ENCODE results near the gene KRT77.

Gene KRT77

GRCh38 chr12:52663420-52663819 is 39.9 kb downstream of the KRT77 start:
- no peak for ATAC-seq
- Mint-ChIP-seq H3K27ac (no peak overlapping the region), H3K27me3 (peaks cover 32% of the 10 kb centered on the region), H3K4me1 (no peaks in the 10 kb centered on the region), H3K9me3 (no peaks in the 10 kb centered on the region), H3K4me3 (no peak overlapping the region), H3K36me3 (no peaks in the 10 kb centered on the region)

DNA sequence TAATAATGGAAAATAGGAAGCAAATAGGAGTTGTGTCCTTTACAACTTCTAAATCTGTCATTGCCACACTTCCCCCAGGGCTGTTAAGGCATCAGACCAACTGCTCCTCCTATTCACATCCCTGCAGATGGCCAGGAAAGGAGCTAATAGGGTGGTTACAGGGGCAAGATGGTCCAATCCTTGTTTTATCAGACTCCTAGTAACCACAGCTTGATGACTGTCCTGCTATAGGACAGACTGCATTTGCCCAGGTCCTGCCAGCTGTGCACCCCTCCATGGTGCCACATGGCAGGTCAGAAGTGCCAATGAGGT is 40.5 kb downstream of the KRT77 start:
- Mint-ChIP-seq H3K27me3 (peaks cover 38% of the 10 kb centered on the region), H3K27ac (no peak overlapping the region)

DNA sequence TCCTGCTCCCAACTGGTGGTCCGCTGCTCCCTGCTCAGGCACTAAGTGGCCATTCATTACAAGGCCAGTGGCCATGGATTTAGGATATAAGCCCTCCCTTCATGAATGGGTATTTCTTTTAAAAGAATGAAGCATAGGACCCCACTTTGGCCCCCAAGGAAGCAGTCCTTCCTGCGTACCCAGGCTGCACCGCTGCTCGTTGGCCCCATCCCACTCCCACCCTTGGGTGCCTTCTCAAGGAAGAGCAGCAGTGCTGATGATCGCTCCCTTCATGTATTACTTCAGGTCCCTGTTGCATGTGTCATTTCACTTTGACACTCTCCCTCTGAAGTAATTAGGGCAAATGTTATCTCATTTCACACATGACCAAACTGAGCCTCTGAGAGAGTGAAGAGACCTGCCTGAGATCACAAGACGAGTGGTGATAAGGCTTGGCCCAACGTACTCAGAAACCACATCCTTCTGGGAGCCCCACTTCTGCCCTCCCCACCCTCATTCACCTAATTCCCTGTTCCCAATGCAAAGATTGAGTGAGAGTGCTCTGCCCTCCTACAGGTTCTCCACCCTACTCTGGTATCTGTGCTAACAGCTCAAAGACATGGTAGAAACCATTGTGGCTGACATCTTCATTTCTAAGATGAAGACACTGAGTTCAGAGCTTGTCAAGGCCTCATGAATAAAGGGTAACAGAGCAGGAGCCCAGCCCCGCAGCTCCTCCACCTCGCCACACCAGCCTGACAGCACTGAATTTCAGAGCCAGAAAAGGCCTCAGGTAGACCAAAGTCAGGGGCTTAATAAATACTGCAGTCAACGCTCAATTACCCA is 41.0 kb downstream of the KRT77 start:
- no peak for ATAC-seq
- H3K27ac Mint-ChIP-seq, result no peak overlapping the region
- no peaks in the 10 kb centered on the region for H3K9me3 Mint-ChIP-seq
- H3K4me3 Mint-ChIP-seq, result no peak overlapping the region
- H3K4me1 Mint-ChIP-seq, result no peaks in the 10 kb centered on the region
- H3K36me3 Mint-ChIP-seq, result no peaks in the 10 kb centered on the region
- H3K27me3 Mint-ChIP-seq, result peaks cover 43% of the 10 kb centered on the region

More for the DNA sequence above, 40.5 kb downstream of the KRT77 start:
- ATAC-seq, result no peak
- Mint-ChIP-seq H3K36me3 (no peaks in the 10 kb centered on the region), H3K4me1 (no peaks in the 10 kb centered on the region), H3K4me3 (no peak overlapping the region), H3K9me3 (no peaks in the 10 kb centered on the region)

- Mint-ChIP-seq H3K27me3 (peaks cover 45% of the 10 kb centered on the region), H3K27ac (no peak overlapping the region), H3K4me1 (no peaks in the 10 kb centered on the region), H3K36me3 (no peaks in the 10 kb centered on the region), H3K9me3 (no peaks in the 10 kb centered on the region), H3K4me3 (no peak overlapping the region)
- no peak for ATAC-seq
Observed at GRCh38 chr12:52661668-52662067, 41.7 kb downstream of the KRT77 start.

GRCh38 chr12:52660934-52661499 is 42.3 kb downstream of the KRT77 start:
- Mint-ChIP-seq H3K36me3 (no peaks in the 10 kb centered on the region), H3K4me1 (no peaks in the 10 kb centered on the region), H3K9me3 (no peaks in the 10 kb centered on the region), H3K27me3 (peaks cover 47% of the 10 kb centered on the region), H3K4me3 (no peak overlapping the region), H3K27ac (no peak overlapping the region)
- ATAC-seq, result no peak

GRCh38 chr12:52659951-52660350 is 43.4 kb downstream of the KRT77 start:
- Mint-ChIP-seq H3K36me3 (no peaks in the 10 kb centered on the region), H3K27me3 (peaks cover 57% of the 10 kb centered on the region), H3K4me3 (no peak overlapping the region), H3K9me3 (no peaks in the 10 kb centered on the region), H3K4me1 (no peaks in the 10 kb centered on the region), H3K27ac (no peak overlapping the region)
- no peak for ATAC-seq

GRCh38 chr12:52659395-52659794 is 43.9 kb downstream of the KRT77 start:
- Mint-ChIP-seq H3K4me3 (no peak overlapping the region), H3K27ac (no peak overlapping the region), H3K27me3 (peaks cover 63% of the 10 kb centered on the region), H3K4me1 (no peaks in the 10 kb centered on the region), H3K36me3 (no peaks in the 10 kb centered on the region), H3K9me3 (no peaks in the 10 kb centered on the region)
- ATAC-seq, result peak; percentile 32

DNA sequence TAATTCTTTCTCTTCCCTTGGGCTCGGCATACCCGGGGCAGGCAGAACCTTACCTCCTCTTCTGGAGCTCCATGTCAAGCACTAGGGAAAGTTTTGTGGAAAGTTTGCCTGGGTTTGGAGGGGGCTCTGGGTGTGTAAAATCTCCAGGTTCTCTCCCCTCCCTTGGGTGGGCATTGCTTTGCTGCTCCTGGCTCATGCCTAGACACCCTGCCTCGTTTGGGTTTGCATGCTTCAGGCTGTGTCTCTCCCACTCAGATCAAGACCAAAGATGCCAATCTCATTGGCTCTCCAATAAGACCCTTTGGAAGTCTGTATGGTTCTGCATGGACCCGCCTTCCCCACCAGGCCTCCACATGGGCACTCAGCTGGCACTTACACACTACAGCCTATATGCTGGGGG is 45.1 kb downstream of the KRT77 start:
- Mint-ChIP-seq H3K27me3 (peaks cover 54% of the 10 kb centered on the region), H3K9me3 (no peaks in the 10 kb centered on the region), H3K36me3 (no peaks in the 10 kb centered on the region), H3K4me3 (no peak overlapping the region), H3K27ac (no peak overlapping the region), H3K4me1 (no peaks in the 10 kb centered on the region)
- no peak for ATAC-seq

DNA sequence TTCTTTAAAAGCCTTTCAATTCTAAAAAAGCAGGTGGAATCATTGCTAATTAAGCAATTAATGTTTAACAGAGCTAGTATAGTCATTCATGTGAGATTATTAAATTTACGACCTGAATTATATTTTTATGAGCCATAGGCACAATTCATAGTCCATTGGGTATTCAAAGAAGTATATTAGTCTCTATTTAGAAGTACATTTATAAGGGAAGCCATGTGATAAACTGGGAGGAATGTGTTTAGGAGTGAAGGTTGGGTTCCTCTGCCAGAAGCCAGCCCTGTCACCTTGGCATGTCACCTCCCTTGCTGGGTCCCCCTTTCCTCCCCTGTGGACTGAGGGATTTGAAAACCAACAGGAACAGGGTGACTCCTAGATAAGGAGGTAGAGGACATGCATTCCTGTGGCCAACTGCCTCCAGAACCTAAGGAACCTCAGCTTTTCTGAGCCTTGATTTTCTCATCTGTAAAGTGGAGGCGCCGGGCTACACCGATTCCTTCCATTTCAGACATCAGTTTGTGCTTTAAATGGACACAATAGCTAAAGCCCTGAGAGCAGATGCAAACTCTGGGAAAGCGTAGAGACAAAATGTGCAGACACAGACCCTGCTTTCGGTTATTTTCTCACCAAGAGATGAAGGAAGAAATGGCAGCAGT is 45.9 kb downstream of the KRT77 start:
- no peaks in the 10 kb centered on the region for H3K9me3 Mint-ChIP-seq
- peaks cover 54% of the 10 kb centered on the region for H3K27me3 Mint-ChIP-seq
- H3K4me1 Mint-ChIP-seq, result no peaks in the 10 kb centered on the region
- no peak overlapping the region for H3K4me3 Mint-ChIP-seq
- no peak overlapping the region for H3K27ac Mint-ChIP-seq
- no peak for ATAC-seq
- H3K36me3 Mint-ChIP-seq, result no peaks in the 10 kb centered on the region

DNA sequence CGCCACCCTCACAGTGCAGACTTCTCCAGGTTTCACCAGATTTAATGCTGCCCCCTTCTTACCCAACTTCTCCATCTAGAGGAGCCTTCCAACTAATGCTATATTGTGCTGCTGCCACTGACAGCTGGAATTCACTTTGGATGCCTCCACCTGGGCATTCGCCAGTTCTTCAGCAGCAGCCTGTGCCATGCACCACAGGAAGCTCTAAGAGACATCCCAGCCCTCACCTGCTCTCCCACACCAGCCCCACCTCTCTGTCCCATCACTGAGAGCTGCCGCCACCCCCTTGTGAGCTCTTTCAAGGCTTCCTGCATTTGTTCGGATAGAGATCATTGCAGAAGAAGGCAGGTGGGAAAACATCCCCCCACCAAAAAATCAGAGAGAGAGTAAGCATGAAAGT is 46.7 kb downstream of the KRT77 start:
- H3K9me3 Mint-ChIP-seq, result no peaks in the 10 kb centered on the region
- no peaks in the 10 kb centered on the region for H3K4me1 Mint-ChIP-seq
- no peak overlapping the region for H3K4me3 Mint-ChIP-seq
- H3K27me3 Mint-ChIP-seq, result peaks cover 54% of the 10 kb centered on the region
- H3K27ac Mint-ChIP-seq, result no peak overlapping the region
- ATAC-seq, result no peak
- no peaks in the 10 kb centered on the region for H3K36me3 Mint-ChIP-seq

- Mint-ChIP-seq H3K27me3 (peaks cover 54% of the 10 kb centered on the region), H3K9me3 (no peaks in the 10 kb centered on the region), H3K27ac (no peak overlapping the region), H3K4me1 (no peaks in the 10 kb centered on the region), H3K4me3 (no peak overlapping the region), H3K36me3 (no peaks in the 10 kb centered on the region)
- no peak for ATAC-seq
Observed at GRCh38 chr12:52655720-52656124, 47.6 kb downstream of the KRT77 start.

GRCh38 chr12:52655251-52655650 is 48.1 kb downstream of the KRT77 start:
- Mint-ChIP-seq H3K36me3 (no peaks in the 10 kb centered on the region), H3K4me1 (no peaks in the 10 kb centered on the region), H3K27ac (no peak overlapping the region), H3K9me3 (no peaks in the 10 kb centered on the region), H3K4me3 (no peak overlapping the region), H3K27me3 (peaks cover 54% of the 10 kb centered on the region)
- no peak for ATAC-seq

DNA sequence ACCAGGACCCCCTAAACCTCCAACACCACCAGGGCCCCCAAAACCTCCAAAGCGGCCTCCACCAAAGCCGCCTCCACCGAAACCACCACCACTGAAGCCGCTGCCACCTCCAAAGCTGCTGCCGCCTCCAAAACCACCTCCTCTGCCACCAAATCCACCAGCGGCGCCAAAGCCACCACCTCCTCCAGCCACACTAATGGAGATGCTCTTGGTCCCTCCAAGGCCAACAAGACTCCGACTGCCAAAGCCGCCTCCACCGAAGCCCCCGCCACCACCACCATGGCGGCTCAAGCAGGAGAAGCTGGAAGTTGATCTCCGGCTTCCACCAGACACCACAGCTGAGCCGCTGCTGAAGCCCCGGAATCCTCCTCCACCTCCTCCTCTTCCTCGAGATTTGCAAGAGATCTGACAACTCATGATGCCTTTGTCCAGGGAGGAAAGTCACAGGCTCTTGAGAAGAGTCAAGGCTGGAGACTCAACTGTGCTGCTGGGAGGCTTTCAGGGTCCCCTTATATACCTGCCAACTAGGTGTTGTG is 51.5 kb downstream of the KRT77 start, which contains the start of gene KRT2:
KRT2 (minus strand) TSS at position 486 of the 536 bp plus-strand sequence; CDS start at position 417, 69 bp downstream.
- H3K4me1 Mint-ChIP-seq, result no peaks in the 10 kb centered on the region
- ATAC-seq, result no peak

GRCh38 chr12:52650520-52651081 is 52.7 kb downstream of the KRT77 start:
- H3K27ac Mint-ChIP-seq, result no peak overlapping the region
- H3K4me1 Mint-ChIP-seq, result no peaks in the 10 kb centered on the region
- no peaks in the 10 kb centered on the region for H3K9me3 Mint-ChIP-seq
- no peak for ATAC-seq
- H3K4me3 Mint-ChIP-seq, result no peak overlapping the region
- H3K27me3 Mint-ChIP-seq, result peaks cover 22% of the 10 kb centered on the region
- H3K36me3 Mint-ChIP-seq, result no peaks in the 10 kb centered on the region

More for the DNA sequence above, 51.5 kb downstream of the KRT77 start, which contains the start of gene KRT2:
- Mint-ChIP-seq H3K27ac (no peak within 1 kb of the TSS), H3K9me3 (no peaks in the 10 kb centered on the region), H3K27me3 (peaks cover 32% of the 10 kb centered on the region), H3K4me3 (no peak within 1 kb of the TSS), H3K36me3 (no peaks in the 10 kb centered on the region)

DNA sequence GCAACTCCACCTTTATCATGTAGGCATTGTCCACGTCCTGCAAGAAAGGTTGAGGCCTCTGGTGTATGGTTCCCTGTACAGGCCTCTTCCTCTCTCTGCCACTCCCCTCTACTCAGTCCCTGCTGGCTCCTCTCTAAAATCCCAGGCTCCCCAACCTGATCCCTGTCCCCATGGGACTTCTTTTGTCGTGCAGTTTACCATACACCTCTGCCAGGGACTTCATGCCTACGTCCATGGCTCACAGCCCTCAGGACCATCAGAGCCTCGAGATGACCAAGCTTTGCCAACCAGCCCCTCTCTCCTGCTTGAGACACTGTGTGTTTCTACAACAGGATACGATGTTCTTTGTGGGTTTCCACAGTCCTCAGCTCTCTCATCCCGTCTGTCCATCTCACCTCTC is 54.3 kb downstream of the KRT77 start:
- Mint-ChIP-seq H3K9me3 (no peaks in the 10 kb centered on the region), H3K27me3 (peaks cover 20% of the 10 kb centered on the region), H3K4me1 (no peaks in the 10 kb centered on the region), H3K27ac (no peak overlapping the region), H3K36me3 (no peaks in the 10 kb centered on the region), H3K4me3 (no peak overlapping the region)
- ATAC-seq, result no peak

Data from stimulated activated memory B cell treated with anti-CD40 and anti-IgM and Interleukin-4, amounts not matched to agents 10 μg/mL and 1 μg/mL and 100 μg/mL, for 72 hours (primary cell).